H1 (cell line): ENCODE results near the gene MSTN. TPM values are rescaled to one million over a fixed set of nuclear protein-coding genes. Genes with fewer than 3 reads are reported as not detected.

ENCODE experiments used
- BCL11A ChIP-seq, 2 experiments: IDR thresholded peaks; one replicate each; pipeline ENCODE4 v1.6.1; 2011; ENCODE audit warnings: low read depth in 2 of 2, low read length in 2 of 2, mild to moderate bottlenecking in 2 of 2
- EP300 ChIP-seq, 2 experiments: IDR thresholded peaks; 1 replicate in 1 of 2; 2 replicates in 1 of 2; pipeline ENCODE4 v1.6.1; 2011 to 2012; ENCODE audit warnings: low read depth in 2 of 2, low read length in 2 of 2, mild to moderate bottlenecking in 2 of 2, borderline replicate concordance in 1 of 2, inconsistent platforms in 1 of 2, moderate library complexity in 1 of 2
- EZH2 ChIP-seq: fragments of 200-600 bp; sonication (generic); IDR thresholded peaks from 2 replicates; pipeline ENCODE4 v1.7.1; 2012; ENCODE audit warnings: low read depth, mild to moderate bottlenecking, moderate library complexity, low read length, inconsistent platforms; ENCODE audit not compliant: severe bottlenecking
- GTF2F1 ChIP-seq: IDR thresholded peaks from 2 replicates; pipeline ENCODE4 v1.6.1; 2012; ENCODE audit warnings: low read depth, low read length, improper control_type of control experiment, borderline replicate concordance
- POLR2AphosphoS5 ChIP-seq: IDR thresholded peaks from 2 replicates; pipeline ENCODE4 v1.6.1; 2011; ENCODE audit warnings: low read depth, low read length
- RAD21 ChIP-seq, 2 experiments: IDR thresholded peaks in 1 of 2; conservative IDR thresholded peaks in 1 of 2; 2 replicates each; pipeline ENCODE4 v1.6.1; 2011; ENCODE audit warnings: low read depth in 2 of 2, low read length in 2 of 2, improper control_type of control experiment in 1 of 2, inconsistent platforms in 1 of 2, mild to moderate bottlenecking in 1 of 2, moderate library complexity in 1 of 2
- RXRA ChIP-seq: IDR thresholded peaks from 2 replicates; pipeline ENCODE4 v1.6.1; 2011; ENCODE audit warnings: low read depth, mild to moderate bottlenecking, low read length, moderate library complexity; ENCODE audit not compliant: insufficient read depth
- SIRT6 ChIP-seq: IDR thresholded peaks from one replicate; pipeline ENCODE4 v1.7.1; 2012; ENCODE audit warnings: low read length, inconsistent platforms
- SRF ChIP-seq: IDR thresholded peaks from 2 replicates; pipeline ENCODE4 v1.6.1; 2011; ENCODE audit warnings: mild to moderate bottlenecking, low read depth, low read length, moderate library complexity
- polyA plus RNA-seq, 7 experiments: library from polyadenylated mRNA; depleted of rRNA in 3 of 7; stranded (reverse) in 5 of 7; unstranded in 2 of 7; fragments of >200 nt in 5 of 7; fragments of 200-250 nt in 2 of 7; gene quantifications; 1 replicate in 5 of 7; 2 replicates in 1 of 7; 4 replicates in 1 of 7; pipeline versions ENCODE4 v1.2.1 to v1.2.3, GENCODE V29; 2011 to 2013; ENCODE audit warnings: missing spikeins in 2 of 7, mixed read lengths in 2 of 7
- total RNA-seq: library from RNA; stranded (reverse); fragmentation: NEBNext Ultra II Directional; extraction: Animal tissue kit (Norgen Biotek cat#: 25700); gene quantifications from 2 replicates; pipeline ENCODE4 v1.2.1, GENCODE V29; 2021
- TF ChIP-seq, protein P1 (sequence below): IDR thresholded peaks from 2 replicates; pipeline ENCODE4 v1.6.1; 2012; ENCODE audit warnings: inconsistent platforms

Gene MSTN
- total and polyA plus RNA-seq, 2 of the 8 experiments (the other 6 are each of a cell fraction or from before 2014, with no cell fraction given) = not detected

DNA sequence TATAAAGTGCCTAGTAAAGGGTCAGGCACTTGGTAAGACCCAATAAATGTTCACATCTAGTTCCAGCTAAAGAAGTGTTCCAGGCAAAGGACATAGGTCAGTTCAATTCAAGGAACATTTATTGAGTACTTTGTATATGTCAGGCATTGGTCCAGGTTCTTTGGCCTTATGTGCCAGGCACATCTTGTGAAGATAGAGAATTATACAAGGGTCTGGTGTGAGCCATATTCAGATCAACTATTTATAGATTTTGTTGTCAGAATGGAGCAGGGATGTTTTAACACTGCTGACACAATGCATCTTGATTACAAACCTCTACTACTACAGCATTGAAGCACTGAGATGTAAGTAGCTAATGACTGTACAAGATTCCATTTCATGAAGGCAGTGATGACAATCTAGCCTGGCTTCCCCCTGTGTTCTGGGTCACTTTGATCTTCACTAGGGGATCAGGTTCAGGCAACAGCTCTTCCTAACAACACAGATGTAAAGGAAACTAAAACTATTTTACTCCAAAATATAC, 18.1 kb upstream of the MSTN start (continued):
- TF ChIP-seq, protein P1, sequence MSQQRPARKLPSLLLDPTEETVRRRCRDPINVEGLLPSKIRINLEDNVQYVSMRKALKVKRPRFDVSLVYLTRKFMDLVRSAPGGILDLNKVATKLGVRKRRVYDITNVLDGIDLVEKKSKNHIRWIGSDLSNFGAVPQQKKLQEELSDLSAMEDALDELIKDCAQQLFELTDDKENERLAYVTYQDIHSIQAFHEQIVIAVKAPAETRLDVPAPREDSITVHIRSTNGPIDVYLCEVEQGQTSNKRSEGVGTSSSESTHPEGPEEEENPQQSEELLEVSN = no peak
- TF ChIP-seq RXRA = no peak
- no peak for TF ChIP-seq SIRT6
- TF ChIP-seq EZH2 = no peak
- TF ChIP-seq GTF2F1 = no peak
- TF ChIP-seq BCL11A (IDR thresholded peaks at IDR 0.05; ENCODE audit: low read depth in 2 of 2, low read length in 2 of 2) = no peak
- TF ChIP-seq SRF = no peak
- TF ChIP-seq EP300 (IDR thresholded peaks at IDR 0.05; ENCODE audit: borderline replicate concordance in 1 of 2, low read depth in 2 of 2, low read length in 2 of 2) = no peak
- no peak for TF ChIP-seq RAD21 (IDR thresholded peaks at IDR 0.05 in 1 of 2, conservative IDR thresholded peaks at IDR 0.05 in 1 of 2; ENCODE audit: low read depth in 2 of 2, low read length in 2 of 2)
- TF ChIP-seq POLR2AphosphoS5 = no peak
